IPS DF 19.7 (cell line): Measurements from ENCODE around the gene SUPT5H.
"Not testable (repeated sequence)": the region's sequence is repeated elsewhere in the genome, so short reads cannot be mapped to it uniquely, and the experiment has no call there.

Source experiments
- DNase-seq: peaks from one replicate; pipeline ENCODE4 v3.0.0-alpha.2; 2013; ENCODE audit warnings: low read depth, low spot score

Gene SUPT5H

GRCh38 chr19:39465956-39466747, 20.8 kb downstream of the SUPT5H start:
- DNase-seq = no peak

DNA sequence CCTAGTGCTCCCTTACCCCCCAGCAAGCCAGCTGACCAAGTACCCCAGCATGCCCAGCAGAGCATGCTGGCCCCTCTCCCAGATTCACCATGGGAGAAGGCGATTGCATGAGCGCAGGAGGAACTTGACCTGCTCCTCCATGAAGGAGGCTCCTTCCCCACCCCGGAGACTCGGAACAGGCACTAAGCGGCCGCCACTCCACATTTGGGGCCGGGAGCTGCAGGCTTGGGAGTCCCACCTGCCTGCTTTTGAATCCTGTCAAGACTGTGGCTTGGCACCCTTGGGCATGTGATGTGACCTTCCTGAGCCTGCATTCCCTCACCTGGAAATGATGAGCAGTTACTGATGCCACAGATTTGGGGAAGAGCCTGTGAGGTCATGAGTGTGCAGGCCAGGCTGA, 22.6 kb downstream of the SUPT5H start:
- DNase-seq = no peak

DNA sequence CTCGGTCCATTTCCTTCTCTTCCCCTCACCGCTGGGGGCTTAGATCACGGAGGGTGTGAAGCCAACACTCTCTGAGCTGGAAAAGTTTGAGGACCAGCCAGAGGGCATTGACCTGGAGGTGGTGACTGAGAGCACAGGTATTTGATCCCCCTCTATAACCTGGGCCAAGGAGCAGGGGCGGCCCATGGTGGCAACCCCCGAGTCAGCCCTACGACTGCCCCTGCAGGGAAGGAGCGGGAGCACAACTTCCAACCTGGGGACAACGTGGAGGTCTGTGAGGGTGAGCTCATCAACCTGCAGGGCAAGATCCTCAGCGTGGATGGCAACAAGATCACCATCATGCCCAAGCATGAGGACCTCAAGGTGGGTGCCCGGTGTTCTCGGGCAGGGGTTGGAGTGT, 23.7 kb downstream of the SUPT5H start:
- no peak for DNase-seq

- DNase-seq = no peak
Measured at GRCh38 chr19:39469567-39469966, 24.2 kb downstream of the SUPT5H start.

GRCh38 chr19:39470724-39471339, 25.4 kb downstream of the SUPT5H start:
- DNase-seq = no peak

DNA sequence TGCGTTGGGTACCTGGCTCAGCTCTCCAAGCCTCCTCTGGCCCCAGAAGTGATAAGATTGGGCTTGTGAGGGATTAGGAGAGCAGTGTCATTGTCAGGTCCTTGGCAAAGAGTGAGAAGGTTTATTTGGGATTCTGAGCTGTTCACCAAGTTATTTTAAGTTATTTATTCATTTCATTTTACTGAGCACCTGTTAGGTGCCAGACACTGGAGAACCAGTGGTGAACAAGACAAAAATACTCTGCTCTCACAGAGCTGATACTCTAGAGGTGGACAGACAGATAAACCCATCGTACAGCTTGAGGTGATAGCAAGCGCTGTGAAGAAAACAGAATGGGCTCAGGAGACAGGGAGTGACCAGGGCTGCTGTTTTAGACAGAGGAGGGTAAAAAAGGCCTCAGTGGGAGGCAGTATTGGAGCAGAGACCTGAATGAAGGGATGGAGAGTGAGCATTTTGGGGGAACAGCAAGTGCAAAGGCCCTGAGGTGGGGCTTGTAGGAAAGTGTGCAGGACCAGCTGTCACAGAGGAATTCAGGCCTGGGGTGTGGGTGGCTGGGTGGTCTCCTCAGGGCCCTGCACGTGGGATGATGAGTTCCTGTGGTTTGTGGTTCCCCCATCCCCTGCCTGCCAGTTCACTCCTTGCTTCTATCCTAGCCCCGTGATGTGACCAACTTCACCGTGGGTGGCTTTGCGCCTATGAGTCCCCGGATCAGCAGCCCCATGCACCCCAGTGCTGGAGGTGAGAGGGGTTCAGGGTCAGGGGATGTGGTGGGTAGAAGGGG, 26.6 kb downstream of the SUPT5H start:
- DNase-seq = no peak

GRCh38 chr19:39472746-39473442, 27.5 kb downstream of the SUPT5H start:
- no peak for DNase-seq

- DNase-seq = no peak
Measured at GRCh38 chr19:39473443-39473960, 28.1 kb downstream of the SUPT5H start.

DNA sequence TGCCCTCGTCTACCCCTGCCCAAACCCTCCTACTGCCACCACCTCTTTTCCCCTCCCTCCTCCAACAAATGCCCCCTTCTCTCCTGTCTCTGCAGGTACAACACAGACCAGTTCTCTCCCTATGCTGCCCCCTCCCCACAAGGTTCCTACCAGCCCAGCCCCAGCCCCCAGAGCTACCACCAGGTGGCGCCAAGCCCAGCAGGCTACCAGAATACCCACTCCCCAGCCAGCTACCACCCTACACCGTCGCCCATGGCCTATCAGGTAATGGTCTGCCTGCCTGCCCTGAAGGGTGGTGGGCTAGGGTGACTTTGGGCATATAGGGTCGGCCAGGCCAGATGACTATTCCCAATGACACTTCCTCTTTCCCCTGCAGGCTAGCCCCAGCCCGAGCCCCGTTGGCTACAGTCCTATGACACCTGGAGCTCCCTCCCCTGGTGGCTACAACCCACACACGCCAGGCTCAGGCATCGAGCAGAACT, 28.8 kb downstream of the SUPT5H start:
- no peak for DNase-seq

GRCh38 chr19:39475748-39476147, 30.4 kb downstream of the SUPT5H start:
- DNase-seq = no peak

- DNase-seq = not testable (repeated sequence)
Measured at GRCh38 chr19:39479319-39479801, 34.0 kb downstream of the SUPT5H start.

DNA sequence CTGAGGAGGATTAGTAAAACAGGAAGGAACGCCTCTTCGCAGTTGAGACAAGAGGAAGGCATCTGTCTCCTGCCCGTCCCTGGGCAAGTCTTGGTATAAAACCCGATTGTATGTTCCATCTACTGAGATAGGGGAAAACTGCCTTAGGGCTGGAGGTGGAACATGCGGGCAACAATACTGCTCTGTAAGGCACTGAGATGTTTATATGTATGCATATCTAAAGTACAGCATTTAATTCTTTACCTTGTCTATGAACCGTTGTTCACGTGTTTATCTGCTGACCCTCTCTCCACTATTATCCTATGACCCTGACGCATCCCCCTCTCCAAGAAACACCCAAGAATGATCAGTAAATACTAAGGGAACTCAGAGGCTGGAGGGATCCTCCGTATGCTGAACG, 34.5 kb downstream of the SUPT5H start:
- DNase-seq = no peak

DNA sequence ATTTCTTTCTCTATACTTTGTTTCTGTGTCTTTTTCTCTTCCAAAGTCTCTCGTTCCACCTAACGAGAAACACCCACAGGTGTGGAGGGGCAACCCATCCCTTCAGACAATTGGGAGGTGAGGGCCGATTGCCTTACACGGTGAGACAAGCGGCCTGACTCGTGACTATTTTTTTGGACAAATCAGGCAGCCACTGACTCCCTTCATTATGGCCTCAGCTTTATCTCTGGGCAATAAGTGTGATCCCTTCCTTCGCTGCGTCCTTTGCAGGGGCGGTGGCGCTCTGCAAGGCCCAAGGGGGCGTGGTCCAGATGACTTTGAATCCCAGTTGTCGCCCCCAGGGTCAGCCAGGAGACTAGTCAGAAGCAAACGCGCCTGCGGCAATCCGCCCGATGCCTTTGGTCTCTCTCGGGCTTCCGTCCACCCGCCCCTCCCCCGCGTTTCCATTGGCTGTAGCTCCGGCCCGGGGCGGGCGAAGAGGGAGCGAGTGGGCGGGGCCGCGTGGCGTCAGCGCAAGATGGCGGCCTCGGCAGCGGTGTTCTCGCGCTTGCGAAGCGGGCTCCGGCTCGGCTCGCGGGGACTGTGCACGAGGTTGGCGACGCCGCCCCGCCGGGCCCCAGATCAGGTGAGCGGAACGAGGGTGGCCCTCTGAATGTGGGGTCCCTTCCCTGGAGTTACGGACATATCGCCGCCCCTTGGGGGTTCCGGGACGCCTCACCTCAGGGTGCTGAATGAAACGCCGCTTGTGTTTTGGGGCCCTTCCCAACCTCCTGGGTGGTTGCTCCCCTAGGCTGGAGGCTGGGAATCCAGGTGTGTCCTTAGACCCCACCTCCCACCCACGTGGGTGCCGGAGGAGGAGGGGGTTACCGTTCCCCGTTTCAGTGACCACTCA, 35.2 kb downstream of the SUPT5H start, which contains the start of gene TIMM50:
TSS of gene TIMM50 (plus strand) at position 502 of the 892 bp plus-strand sequence. CDS start at position 518, 16 bp downstream.
- peak; percentile 94 for DNase-seq

- DNase-seq = no peak
Measured at GRCh38 chr19:39481229-39481545, 35.8 kb downstream of the SUPT5H start.

GRCh38 chr19:39481676-39482075, 36.3 kb downstream of the SUPT5H start:
- no peak for DNase-seq

DNA sequence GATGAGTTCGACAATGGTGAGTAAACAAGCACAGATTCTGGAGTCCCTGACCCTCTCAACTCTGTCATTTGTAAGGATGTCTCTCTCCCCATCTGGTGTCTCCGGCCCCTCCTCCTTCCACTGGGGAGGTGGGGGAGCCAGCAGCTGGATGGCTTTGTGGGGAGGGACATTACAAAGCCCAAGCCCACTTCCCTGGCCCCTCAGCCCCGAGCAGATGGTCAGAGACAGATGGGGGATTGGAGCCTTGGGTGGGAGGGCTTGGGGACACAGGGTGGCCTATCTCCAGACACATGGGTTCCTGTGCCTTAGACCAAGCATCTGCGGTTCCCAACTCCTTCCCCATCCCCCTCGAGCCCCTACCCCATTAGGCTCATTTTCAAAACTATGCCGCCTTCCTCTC, 37.8 kb downstream of the SUPT5H start:
- no peak for DNase-seq

DNA sequence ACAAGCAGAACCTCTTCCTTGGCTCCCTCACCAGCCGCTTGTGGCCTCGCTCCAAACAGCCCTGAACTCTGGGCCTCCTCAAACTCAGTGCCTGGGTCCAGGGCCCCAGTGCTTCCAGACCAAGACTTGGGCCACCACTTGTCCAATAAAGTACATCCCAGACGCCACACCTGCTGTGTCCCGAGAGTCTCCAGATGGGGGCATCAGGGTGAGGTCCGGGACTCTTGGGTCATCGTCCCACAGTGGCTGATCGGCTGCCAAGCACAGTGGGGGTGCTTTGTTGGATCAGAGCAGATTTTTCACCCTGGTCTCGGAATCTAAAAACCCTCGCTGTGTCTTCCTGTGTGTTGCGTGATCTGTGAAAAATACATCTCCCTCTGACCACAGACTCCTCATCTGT, 44.4 kb downstream of the SUPT5H start:
- no peak for DNase-seq

GRCh38 chr19:39492225-39492624, 46.8 kb downstream of the SUPT5H start:
- no peak for DNase-seq

GRCh38 chr19:39492788-39493187, 47.4 kb downstream of the SUPT5H start:
- DNase-seq = no peak

DNA sequence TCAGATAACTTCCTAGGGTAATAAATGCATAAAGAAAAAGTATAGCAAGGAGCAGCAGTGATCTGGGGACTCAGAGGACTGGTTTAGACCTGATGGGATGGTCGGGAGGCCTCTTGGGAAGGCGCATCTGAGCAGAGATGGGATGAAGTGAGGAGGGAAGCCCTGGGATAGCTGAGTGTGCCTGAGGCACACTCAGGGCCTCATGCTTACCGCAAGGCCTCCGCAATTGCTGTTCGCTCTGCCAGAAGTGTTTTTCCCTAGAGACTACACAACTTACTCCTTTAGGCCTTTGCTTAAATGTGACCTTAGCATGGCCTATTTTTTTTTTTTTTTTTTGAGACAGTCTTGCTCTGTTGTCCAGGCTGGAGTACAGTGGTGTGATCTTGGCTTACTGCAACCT, 49.3 kb downstream of the SUPT5H start:
- no peak for DNase-seq
